NCI-H2171 (cell line): Measurements from ENCODE around the gene TGFB1I1.
"Not testable (repeated sequence)": the region's sequence is repeated elsewhere in the genome, so short reads cannot be mapped to it uniquely, and the experiment has no call there.

Source experiments
- DNase-seq: peaks from one replicate; lab custom pipeline; 2025; lab: John Stamatoyannopoulos, UW

The TGFB1I1 gene

DNA sequence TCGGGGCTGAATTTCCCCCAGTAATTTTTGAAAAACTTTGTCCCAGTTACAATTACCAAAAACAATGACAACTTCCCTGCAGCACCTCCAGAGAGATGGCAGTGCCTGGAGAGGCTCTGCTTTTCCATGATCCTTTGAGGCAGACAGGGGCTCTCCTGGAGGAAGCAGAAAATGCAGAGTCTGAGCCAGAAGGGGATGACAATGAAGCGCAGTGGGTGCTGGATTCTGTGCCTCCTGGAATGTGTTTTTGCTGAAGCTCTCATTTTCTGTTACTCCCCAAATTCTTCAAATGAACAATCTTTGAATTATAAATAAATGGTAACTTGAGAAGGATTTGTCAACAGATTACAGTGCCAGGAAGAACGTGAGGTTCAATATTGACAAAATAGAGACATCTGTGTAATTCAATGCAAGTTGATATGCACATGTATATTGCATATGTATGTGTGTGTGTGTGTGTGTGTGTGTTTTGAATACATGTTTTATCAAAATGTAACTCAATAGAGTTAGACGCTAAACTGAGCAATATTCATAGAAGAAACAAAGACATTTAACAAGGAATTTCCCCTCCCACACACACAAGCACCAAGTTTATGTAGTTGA is 45.9 kb downstream of the TGFB1I1 start:
- DNase-seq = no peak

DNA sequence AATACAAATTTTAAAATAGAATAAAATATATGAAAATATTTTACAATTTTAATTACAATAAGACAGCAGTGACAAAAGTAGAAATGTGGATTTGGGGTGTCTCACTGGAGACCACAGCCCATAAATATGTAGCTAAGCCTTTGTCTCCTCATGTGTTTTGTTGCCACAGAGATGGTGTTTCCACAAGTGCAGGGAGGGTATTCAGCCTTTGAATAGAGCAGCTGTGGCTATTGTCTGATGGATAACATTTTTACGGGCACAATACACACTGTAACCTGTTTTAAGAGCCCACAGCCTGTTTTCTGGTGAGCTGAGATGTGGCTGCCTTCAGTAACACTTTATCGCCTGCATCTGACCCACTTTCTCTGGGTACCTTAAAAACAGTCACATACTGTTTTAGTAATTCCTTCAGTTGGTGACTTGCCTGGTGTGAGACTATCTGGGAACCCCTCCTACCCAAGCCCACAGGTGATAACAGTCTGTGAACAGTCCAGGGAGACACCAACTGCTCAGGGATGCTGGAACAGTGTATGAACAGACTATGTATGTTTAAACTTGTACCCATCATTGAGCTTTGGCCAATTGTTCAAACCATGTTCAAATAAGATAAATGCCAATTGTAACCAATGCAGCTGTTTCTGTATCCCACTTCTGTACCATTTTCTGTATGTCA is 47.9 kb downstream of the TGFB1I1 start:
- DNase-seq = no peak

DNA sequence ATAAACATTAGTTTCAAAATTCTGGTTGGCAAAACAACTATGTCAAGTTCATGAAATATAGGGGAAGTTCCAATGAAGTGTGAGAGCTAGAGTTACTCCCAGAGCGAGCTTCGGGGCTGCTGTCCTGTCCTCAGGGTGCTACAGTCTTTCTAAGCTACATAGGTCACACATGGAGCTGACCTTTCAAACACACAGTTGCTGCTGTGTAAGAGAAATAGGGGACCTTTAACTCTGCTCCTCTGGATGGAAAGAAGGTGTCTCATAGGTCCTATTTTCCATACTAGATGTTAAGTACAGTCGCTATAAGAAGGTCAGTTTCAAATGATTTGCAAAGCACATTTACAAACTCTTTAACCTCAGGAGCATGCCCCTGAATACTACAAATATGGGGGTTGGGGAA is 49.4 kb downstream of the TGFB1I1 start:
- no peak for DNase-seq

DNA sequence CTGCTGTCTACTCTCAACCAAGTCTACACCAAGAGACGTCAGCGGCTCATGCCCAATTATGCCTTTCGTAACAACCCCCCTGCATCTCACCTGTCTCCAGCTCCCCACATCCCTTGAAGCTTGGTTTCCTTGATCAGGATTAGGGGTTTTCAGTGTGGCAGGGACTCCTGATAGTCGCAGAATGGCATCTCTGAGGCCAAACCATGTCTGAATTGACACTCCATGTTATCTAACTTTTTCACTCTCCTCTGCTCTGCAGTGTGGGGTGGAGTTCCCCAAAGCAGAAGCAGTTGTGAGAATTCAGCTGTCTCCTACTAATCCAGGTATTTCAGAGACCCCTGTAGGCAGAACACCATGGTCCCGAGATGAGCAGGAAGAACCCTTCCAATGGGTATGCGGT is 50.1 kb downstream of the TGFB1I1 start:
- no peak for DNase-seq

DNA sequence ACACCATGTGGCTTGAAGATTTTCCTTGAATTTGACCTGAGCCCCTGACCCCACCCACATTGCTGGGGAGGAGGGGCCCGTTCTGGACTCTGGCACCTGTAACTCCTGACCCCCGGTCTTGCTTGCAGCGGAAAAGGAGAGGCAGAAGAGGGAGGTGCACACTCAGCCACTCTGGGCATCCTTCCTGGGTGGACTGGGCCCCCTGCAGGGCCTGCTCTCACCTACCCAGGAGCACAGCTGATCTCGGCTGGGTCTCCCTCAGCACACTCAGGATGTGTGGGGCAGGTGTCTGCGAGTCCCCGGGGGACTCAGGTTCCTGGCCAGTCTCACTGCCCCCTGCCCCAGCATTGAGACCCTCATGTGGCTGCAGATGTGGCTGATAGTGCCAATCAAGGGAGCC is 51.8 kb downstream of the TGFB1I1 start:
- DNase-seq = not testable (repeated sequence)

DNA sequence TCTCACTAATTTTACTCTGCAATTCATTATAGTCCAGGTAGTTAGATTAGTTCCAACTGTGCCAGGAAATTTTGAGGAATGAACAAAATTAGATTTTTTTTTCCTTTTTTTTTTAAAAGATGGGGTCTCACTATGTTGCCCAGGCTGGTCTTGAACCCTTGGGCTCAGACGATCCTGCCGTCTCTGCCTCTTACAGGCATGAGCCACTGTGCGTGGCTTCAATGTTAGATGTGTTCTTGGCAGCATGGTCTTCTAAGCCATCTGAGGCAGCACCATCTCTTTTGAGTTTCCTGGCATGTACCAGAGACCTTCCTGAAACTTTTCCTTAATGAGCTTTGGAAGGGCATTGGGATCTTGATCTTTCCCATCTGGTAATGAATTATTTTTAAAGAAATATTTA is 53.2 kb downstream of the TGFB1I1 start:
- no peak for DNase-seq
